VCaP (cell line): ENCODE results near the gene AOAH.
"Not testable (repeated sequence)": the region's sequence is repeated elsewhere in the genome, so short reads cannot be mapped to it uniquely, and the experiment has no call there.

Experiments
- H3K27ac ChIP-seq: fragments of 450-650 bp; 2 replicates; pipeline ENCODE4 v1.5.1; 2017
- TF ChIP-seq, protein P1 (sequence below): fragments of 450-650 bp; conservative IDR thresholded peaks from 2 replicates; pipeline ENCODE4 v1.5.1; 2017; ENCODE audit warnings: mild to moderate bottlenecking, moderate library complexity

The AOAH gene

DNA sequence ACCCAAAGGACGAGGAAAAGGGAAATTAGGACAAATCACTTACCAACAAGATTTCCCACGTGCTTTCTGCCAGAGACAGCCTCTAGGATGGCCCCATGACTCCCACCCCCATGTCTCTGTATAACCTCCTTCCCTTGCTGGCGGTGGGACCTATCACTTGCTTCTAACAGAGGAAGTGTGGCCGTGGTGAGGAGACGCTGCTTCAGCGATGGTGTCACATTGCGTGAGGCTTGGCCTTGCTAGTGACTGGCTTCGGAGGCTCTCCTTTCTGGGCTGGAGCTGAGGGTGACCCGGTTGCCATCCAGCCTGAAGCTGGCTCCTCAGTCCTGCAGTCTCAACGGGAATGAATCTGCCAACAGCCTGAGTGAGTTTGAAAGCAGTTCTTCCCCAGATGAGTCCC is 210.9 kb downstream of the AOAH start:
- TF ChIP-seq, protein P1, sequence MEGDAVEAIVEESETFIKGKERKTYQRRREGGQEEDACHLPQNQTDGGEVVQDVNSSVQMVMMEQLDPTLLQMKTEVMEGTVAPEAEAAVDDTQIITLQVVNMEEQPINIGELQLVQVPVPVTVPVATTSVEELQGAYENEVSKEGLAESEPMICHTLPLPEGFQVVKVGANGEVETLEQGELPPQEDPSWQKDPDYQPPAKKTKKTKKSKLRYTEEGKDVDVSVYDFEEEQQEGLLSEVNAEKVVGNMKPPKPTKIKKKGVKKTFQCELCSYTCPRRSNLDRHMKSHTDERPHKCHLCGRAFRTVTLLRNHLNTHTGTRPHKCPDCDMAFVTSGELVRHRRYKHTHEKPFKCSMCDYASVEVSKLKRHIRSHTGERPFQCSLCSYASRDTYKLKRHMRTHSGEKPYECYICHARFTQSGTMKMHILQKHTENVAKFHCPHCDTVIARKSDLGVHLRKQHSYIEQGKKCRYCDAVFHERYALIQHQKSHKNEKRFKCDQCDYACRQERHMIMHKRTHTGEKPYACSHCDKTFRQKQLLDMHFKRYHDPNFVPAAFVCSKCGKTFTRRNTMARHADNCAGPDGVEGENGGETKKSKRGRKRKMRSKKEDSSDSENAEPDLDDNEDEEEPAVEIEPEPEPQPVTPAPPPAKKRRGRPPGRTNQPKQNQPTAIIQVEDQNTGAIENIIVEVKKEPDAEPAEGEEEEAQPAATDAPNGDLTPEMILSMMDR, result no peak
- H3K27ac ChIP-seq, result no peak overlapping the region

DNA sequence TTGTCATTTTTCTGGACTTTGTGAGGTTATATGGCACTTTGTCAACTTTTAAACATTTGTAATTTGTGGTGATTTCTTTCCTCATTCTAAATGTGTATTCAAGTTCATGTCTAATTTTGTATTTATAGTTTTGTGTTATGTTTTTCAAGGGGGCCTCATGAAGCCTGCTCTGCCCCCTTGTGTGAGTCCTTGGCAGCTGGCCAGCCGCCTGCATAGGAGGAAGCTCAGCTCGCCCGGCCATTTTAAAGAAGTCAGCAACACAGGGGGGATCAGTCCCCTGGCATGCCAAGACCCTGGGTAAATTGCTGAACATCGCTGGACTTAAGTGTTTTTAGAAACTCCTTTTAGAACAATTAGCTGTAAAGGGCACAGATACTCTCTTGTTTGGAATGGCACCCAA is 211.7 kb downstream of the AOAH start:
- no peak overlapping the region for H3K27ac ChIP-seq
- TF ChIP-seq, protein P1, result no peak

DNA sequence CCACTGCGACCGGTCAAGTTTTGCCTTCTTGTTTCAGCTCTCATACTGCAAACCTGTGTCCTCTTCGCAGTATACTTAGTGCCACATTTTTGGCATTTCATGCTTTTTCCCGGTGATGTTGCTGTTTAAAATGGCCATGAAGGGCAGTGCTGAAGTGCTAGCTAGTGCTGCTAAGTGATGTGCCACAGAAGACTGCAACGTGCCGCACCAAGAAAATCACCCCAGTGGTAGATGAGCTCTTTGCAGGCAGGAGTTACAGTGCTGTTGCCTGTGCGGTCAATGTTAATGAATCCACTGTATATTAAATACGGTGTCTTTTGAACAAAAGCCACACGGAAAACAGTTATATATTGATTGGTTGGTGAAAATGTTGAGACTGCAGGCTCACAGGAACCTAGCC is 214.3 kb downstream of the AOAH start:
- no peak overlapping the region for H3K27ac ChIP-seq
- TF ChIP-seq, protein P1, result no peak

DNA sequence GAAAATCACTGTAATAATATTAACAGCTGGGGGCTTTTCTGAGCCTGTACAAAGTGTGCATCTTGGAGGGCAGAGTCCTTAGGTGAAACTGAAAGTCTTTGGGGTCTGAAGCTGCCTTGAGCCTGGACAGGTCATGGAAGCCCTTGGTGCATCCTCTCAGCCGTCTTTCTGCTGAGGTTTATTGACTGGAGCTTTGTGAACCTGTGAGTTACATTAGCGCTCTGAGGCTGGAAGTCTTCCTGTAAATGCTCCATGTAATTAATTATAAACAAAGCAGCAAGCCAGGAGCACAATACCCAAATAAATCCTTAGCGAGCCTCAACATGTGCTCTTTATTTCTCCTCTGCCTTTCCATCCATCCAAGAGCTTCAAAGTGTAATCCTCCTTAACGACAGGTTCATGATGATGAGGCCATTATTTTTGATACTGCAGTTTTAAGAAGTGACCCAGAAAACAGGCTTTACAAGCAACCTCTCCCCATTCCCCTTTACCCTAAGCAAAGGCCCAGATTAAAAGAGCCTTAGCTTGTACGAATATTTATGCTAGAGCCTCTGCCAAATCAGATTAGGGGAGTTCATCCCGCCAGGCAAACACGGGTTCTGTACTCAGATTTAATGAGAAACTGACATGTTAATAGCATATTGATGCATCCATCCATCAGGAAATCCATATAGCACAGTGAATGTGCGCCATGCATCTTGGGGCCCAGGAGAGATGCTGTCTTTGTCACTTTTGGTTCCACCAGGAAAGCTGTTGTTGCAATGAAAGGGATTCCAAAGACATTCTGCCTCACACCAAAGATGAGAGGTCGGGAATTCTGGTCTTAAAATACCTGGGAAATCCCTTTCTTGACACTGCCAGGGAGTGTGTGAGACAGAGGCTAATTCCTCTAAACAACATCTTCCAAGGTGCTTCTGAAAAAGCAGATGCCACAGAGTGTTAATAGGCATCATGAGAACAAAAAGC is 216.5 kb downstream of the AOAH start:
- TF ChIP-seq, protein P1, result no peak
- no peak overlapping the region for H3K27ac ChIP-seq

DNA sequence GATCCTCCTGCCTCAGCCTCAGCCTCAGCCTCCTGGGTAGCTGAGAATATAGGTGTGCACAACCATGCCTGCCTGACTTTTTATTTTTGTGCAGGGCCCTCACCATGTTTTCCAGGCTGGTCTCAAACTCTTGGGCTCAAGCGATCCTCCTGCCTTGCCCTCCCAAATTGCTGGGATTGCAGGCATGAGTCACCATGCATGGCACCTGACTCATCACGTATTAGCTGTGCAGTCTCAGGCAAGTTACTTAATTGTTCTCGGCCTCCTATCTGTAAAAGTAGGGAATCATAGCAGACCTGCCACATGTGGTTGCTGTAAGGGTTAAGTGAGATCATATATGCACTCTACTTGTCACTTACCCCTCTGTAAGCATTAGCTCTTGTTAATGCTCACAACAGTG is 217.5 kb downstream of the AOAH start:
- no peak overlapping the region for H3K27ac ChIP-seq
- TF ChIP-seq, protein P1, result no peak

DNA sequence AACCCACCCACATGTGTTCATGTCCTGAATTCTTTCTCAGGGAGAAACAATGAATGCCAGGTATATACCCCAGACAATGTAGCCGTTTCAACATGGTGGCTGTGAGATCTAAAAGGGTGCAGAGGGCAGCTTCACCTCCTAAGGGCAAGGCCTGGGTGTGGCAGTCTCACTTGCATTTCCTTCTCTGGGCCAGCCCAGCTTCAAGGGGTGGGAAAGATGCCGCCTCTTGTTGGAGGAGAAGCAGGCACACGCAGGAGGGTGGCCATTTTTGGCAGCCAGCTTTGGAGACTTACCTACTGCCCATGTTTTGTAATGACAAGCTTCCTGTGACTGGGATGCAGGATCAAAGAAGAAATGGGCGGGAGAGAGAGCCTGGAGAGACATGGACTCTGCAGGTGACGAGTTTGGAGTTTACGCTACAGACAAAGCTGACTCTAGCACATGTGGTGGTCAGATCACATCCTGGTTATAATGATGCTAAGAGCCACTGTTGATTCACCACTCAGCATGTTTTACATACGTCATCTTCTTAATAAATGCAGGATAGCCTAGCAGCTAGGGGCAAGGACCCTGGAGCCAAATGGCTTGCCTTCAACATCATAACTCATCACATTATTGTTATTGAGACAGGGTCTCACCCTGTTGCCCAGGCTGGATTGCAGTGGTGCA is 218.0 kb downstream of the AOAH start:
- H3K27ac ChIP-seq, result no peak overlapping the region
- TF ChIP-seq, protein P1, result no peak

DNA sequence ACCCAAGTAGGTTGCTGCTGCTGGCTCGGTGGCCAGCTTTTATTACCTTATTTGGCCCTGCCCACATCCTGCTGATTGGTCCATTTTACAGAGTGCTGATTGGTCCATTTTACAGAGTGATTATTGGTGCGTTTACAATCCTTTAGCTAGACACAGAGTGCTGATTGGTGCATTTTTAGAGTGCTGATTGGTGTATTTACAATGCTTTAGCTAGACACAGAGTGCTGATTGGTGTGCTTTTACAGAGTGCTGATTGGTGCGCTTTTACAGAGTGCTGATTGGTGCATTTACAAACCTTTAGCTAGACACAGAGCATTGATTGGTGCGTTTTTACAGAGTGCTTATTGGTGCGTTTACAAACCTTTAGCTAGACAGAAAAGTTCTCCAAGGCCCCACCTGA is 219.7 kb downstream of the AOAH start:
- H3K27ac ChIP-seq, result not testable (repeated sequence)

DNA sequence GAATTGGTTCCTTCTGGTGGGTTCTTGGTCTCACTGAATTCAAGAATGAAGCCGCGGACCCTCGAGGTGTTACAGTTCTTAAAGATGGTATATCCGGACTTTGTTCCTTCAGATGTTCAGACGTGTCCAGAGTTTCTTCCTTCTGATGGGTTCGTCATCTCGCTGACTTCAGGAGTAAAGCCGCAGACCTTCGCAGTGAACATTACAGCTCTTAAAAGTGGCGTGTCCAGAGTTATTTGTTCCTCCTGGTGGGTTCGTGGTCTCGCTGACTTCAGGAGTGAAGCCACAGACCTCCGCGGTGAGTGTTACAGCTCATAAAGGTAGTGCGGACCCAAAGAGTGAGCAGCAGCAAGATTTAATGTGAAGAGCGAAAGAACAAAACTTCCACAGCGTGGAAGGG is 220.1 kb downstream of the AOAH start:
- not testable (repeated sequence) for H3K27ac ChIP-seq
